K562 (cell line): ENCODE results near the gene PAFAH2. TPM values are rescaled to one million over a fixed set of nuclear protein-coding genes. Genes with fewer than 3 reads are reported as not detected.

Experiments
- BRD9 ChIP-seq: fragments of 450-650 bp; IDR thresholded peaks from 2 replicates; pipeline ENCODE4 v1.6.1; 2018; ENCODE audit warnings: low read depth; ENCODE audit not compliant: partially characterized antibody
- CHD4 ChIP-seq: fragments of 200-600 bp; sonication (generic); IDR thresholded peaks from 3 replicates; pipeline ENCODE4 v1.6.1; 2012; ENCODE audit warnings: low read depth, mild to moderate bottlenecking, mixed read lengths, low read length, inconsistent platforms; ENCODE audit not compliant: insufficient read depth, insufficient replicate concordance, poor library complexity, severe bottlenecking
- CREB1 ChIP-seq, 2 experiments: sonication (generic) in 1 of 2; formaldehyde crosslinking in 1 of 2; IDR thresholded peaks; 2 replicates each; pipeline versions ENCODE4 v1.6.1 to v1.8.0; 2012 to 2022; ENCODE audit warnings: inconsistent platforms in 1 of 2, mild to moderate bottlenecking in 1 of 2, missing genetic modification reagents in 1 of 2, moderate library complexity in 1 of 2
- CTCF ChIP-seq, 3 experiments: IDR thresholded peaks in 2 of 3; conservative IDR thresholded peaks in 1 of 3; 2 replicates each; pipeline ENCODE4 v1.5.1; 2011 to 2012; ENCODE audit warnings: low read length in 3 of 3, mild to moderate bottlenecking in 3 of 3, control low read depth in 2 of 3, improper control_type of control experiment in 1 of 3, inconsistent platforms in 1 of 3, low read depth in 1 of 3, mixed read lengths in 1 of 3, moderate library complexity in 1 of 3; ENCODE audit not compliant: insufficient read depth in 2 of 3
- E2F5 ChIP-seq: sonication (generic); formaldehyde crosslinking; IDR thresholded peaks from 2 replicates; pipeline ENCODE4 v1.8.0; 2022; ENCODE audit warnings: mild to moderate bottlenecking, missing genetic modification reagents
- ETV5 ChIP-seq: sonication (generic); formaldehyde crosslinking; IDR thresholded peaks from 2 replicates; pipeline ENCODE4 v1.4.0; 2020; ENCODE audit warnings: low read depth, mild to moderate bottlenecking, missing genetic modification reagents
- GABPB1 ChIP-seq: sonication (generic); formaldehyde crosslinking; IDR thresholded peaks from 2 replicates; pipeline ENCODE4 v1.8.0; 2022; ENCODE audit warnings: mild to moderate bottlenecking, missing genetic modification reagents
- HDAC1 ChIP-seq, 2 experiments: fragments of 450-650 bp; IDR thresholded peaks; 2 replicates each; pipeline ENCODE4 v1.6.1; 2016 to 2017; ENCODE audit warnings: inconsistent platforms in 1 of 2, mild to moderate bottlenecking in 1 of 2, moderate library complexity in 1 of 2
- KDM1A ChIP-seq, 2 experiments: fragments of 450-650 bp; IDR thresholded peaks; 2 replicates each; pipeline ENCODE4 v1.6.1; 2016; ENCODE audit warnings: mild to moderate bottlenecking in 2 of 2
- L3MBTL2 ChIP-seq: fragments of 450-650 bp; IDR thresholded peaks from 2 replicates; pipeline ENCODE4 v1.6.1; 2016; ENCODE audit warnings: mild to moderate bottlenecking, moderate library complexity
- MAFG ChIP-seq: fragments of 450-650 bp; conservative IDR thresholded peaks from 2 replicates; pipeline ENCODE4 v1.6.1; 2016; ENCODE audit warnings: missing genetic modification characterization, missing compliant biosample characterization
- MYC ChIP-seq, 2 experiments: fragments of 250-450 bp in 1 of 2; sonication (Bioruptor Pico) in 1 of 2; IDR thresholded peaks; 2 replicates each; pipeline versions ENCODE4 v1.5.1 to v1.6.1; 2012 to 2021; ENCODE audit warnings: low read depth in 2 of 2, borderline replicate concordance in 1 of 2, improper control_type of control experiment in 1 of 2, low read length in 1 of 2, mild to moderate bottlenecking in 1 of 2, moderate library complexity in 1 of 2
- NFE2 ChIP-seq: IDR thresholded peaks from 2 replicates; pipeline ENCODE4 v1.6.1; 2014; ENCODE audit warnings: antibody characterized with exemption, low read depth
- PHF20 ChIP-seq: fragments of 450-650 bp; IDR thresholded peaks from 2 replicates; pipeline ENCODE4 v1.6.1; 2018; ENCODE audit not compliant: partially characterized antibody
- RAD21 ChIP-seq, 2 experiments: fragments of 250-450 bp in 1 of 2; fragments of 450-650 bp in 1 of 2; sonication (Bioruptor Pico) in 1 of 2; formaldehyde crosslinking in 1 of 2; IDR thresholded peaks in 1 of 2; conservative IDR thresholded peaks in 1 of 2; 2 replicates each; pipeline versions ENCODE4 v1.4.0 to v1.8.0; 2020 to 2022; ENCODE audit warnings: mild to moderate bottlenecking in 2 of 2, moderate library complexity in 1 of 2
- RBM14 ChIP-seq: fragments of 200-400 bp; formaldehyde crosslinking; IDR thresholded peaks from 2 replicates; pipeline ENCODE4 v1.6.1; 2018; ENCODE audit warnings: low read depth, mild to moderate bottlenecking, low read length, moderate library complexity, borderline replicate concordance; ENCODE audit not compliant: insufficient read depth
- SIN3A ChIP-seq, 2 experiments: fragments of 150-350 bp in 1 of 2; IDR thresholded peaks; 2 replicates each; pipeline ENCODE4 v1.6.1; 2011 to 2016; ENCODE audit warnings: borderline replicate concordance in 2 of 2, low read depth in 2 of 2, low read length in 2 of 2, mild to moderate bottlenecking in 2 of 2, moderate library complexity in 2 of 2; ENCODE audit not compliant: control insufficient read depth in 1 of 2
- ZNF384 ChIP-seq: IDR thresholded peaks from 2 replicates; pipeline ENCODE4 v1.6.1; 2012; ENCODE audit warnings: low read depth, low read length, improper control_type of control experiment
- ZNF592 ChIP-seq: fragments of 450-650 bp; IDR thresholded peaks from 2 replicates; pipeline ENCODE4 v1.6.1; 2017; ENCODE audit warnings: antibody characterized with exemption, mild to moderate bottlenecking
- polyA plus RNA-seq, 8 experiments: library from polyadenylated mRNA; depleted of rRNA in 4 of 8; stranded (reverse) in 5 of 8; unstranded in 3 of 8; fragments of >200 nt; fragmentation: Nextera tagmentation in 2 of 8; fragmentation: Illumina TruSeq in 1 of 8; extraction: Ambion mirVana in 2 of 8; extraction: Trizol in 1 of 8; gene quantifications; 2 replicates each; pipeline versions ENCODE4 v1.2.1 to v1.2.3, GENCODE V29; 2011 to 2014; ENCODE audit warnings: inconsistent platforms in 1 of 8, missing spikeins in 1 of 8
- total RNA-seq, 7 experiments: library from RNA; depleted of rRNA in 6 of 7; stranded (reverse); fragments of >200 nt in 6 of 7; fragmentation: Illumina TruSeq in 2 of 7; extraction: Trizol in 2 of 7; gene quantifications; 2 replicates each; pipeline versions ENCODE4 v1.2.1 to v1.2.3, GENCODE V29; 2011 to 2021; ENCODE audit warnings: low replicate concordance in 1 of 7

The PAFAH2 gene
- total and polyA plus RNA-seq, 9 of the 15 experiments (the other 6 are each of a cell fraction or from before 2014, with no cell fraction given), result 4.2 to 10.9 (median 6.8) TPM

- TF ChIP-seq ZNF592 (peak; percentile 52; the same call in 1 of the 2 replicates), CHD4 (no peak), NFE2 (no peak), KDM1A (IDR thresholded peaks at IDR 0.05) (0 out of 4 replicates have a peak, but pooled peaks of 1 of the 2 experiments have one; percentile 31), ZNF384 (peak; percentile 69), CTCF (IDR thresholded peaks at IDR 0.05 in 2 of 3, conservative IDR thresholded peaks at IDR 0.05 in 1 of 3; ENCODE audit: insufficient read depth in 2 of 3, low read depth in 1 of 3, low read length in 3 of 3) (peak; percentile 57 to 69 (median 59)), E2F5 (CRISPR knock-in tag) (no peak), CREB1 (IDR thresholded peaks at IDR 0.05) (no peak), CREB1 (CRISPR knock-in tag; IDR thresholded peaks at IDR 0.05) (no peak), SIN3A (IDR thresholded peaks at IDR 0.05; ENCODE audit: borderline replicate concordance in 2 of 2, control insufficient read depth in 1 of 2, low read depth in 2 of 2, low read length in 2 of 2) (no peak), BRD9 (peak; percentile 55), RBM14 (no peak), MYC (IDR thresholded peaks at IDR 0.05; ENCODE audit: low read depth, low read length) (no peak), MYC (CRISPR knock-in tag; IDR thresholded peaks at IDR 0.05; ENCODE audit: borderline replicate concordance, low read depth) (no peak), L3MBTL2 (peak; percentile 29; the same call in 1 of the 2 replicates), ETV5 (CRISPR knock-in tag) (peak; percentile 76), MAFG (no peak), HDAC1 (IDR thresholded peaks at IDR 0.05) (0 out of 4 replicates have a peak, but pooled peaks of 1 of the 2 experiments have one; percentile 25), RAD21 (CRISPR knock-in tag; conservative IDR thresholded peaks at IDR 0.05 in 1 of 2, IDR thresholded peaks at IDR 0.05 in 1 of 2) (peak in 1 of 2 experiments; percentile 77; a peak in 2 of 4 replicates), GABPB1 (CRISPR knock-in tag) (0 out of 2 replicates have a peak, but pooled peaks have one; percentile 25), PHF20 (no peak)
These were observed 12.1 kb upstream of the PAFAH2 start (continued) for GRCh38 chr1:26009796-26010447.
